Measurements from ENCODE around the gene ING1.

DNA sequence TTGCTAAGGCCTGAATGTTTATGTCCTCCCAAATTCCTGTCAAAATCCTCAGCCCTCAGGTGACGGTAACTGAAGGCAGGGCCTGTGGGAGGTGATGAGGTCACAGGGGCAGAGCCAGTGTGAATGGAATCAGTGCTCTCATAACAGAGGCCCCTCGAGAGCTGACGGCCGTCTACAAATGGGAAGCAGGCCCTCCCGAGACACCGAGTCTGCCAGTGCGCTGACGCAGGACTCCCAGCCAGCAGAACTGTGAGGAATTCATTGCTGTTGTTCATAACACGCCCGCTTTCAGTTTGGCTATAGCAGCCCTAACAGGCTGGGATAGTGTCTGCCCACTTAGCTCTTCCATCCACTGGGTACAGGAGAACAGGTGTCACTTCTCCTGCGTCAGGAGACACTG, 48.8 kb upstream of the ING1 start:
- TF ChIP-seq, protein P1, sequence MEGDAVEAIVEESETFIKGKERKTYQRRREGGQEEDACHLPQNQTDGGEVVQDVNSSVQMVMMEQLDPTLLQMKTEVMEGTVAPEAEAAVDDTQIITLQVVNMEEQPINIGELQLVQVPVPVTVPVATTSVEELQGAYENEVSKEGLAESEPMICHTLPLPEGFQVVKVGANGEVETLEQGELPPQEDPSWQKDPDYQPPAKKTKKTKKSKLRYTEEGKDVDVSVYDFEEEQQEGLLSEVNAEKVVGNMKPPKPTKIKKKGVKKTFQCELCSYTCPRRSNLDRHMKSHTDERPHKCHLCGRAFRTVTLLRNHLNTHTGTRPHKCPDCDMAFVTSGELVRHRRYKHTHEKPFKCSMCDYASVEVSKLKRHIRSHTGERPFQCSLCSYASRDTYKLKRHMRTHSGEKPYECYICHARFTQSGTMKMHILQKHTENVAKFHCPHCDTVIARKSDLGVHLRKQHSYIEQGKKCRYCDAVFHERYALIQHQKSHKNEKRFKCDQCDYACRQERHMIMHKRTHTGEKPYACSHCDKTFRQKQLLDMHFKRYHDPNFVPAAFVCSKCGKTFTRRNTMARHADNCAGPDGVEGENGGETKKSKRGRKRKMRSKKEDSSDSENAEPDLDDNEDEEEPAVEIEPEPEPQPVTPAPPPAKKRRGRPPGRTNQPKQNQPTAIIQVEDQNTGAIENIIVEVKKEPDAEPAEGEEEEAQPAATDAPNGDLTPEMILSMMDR (IDR thresholded peaks at IDR 0.05 in 8 of 11, conservative IDR thresholded peaks at IDR 0.05 in 3 of 11), result no peak
- TF ChIP-seq POLR2A (IDR thresholded peaks at IDR 0.05), result no peak

Data from spleen (tissue), 7 donors.